HT1080 (cell line): ENCODE data around the gene ARMH2. TPM values are rescaled to one million over a fixed set of nuclear protein-coding genes. Genes with fewer than 3 reads are reported as not detected.
A peak's percentile ranks its signal among the peaks of the same experiment; 100 is the strongest.
"Not testable (repeated sequence)": the region's sequence is repeated elsewhere in the genome, so short reads cannot be mapped to it uniquely, and the experiment has no call there.

Source experiments
- DNase-seq: peaks from one replicate; pipeline ENCODE4 v3.0.0-alpha.2; 2015; ENCODE audit warnings: low read depth
- total RNA-seq: library from RNA; depleted of rRNA; stranded (reverse); fragments of >200 nt; shearing (Covaris generic); gene quantifications from 2 replicates; pipeline ENCODE4 v1.2.3, GENCODE V29; 2014; rRNA removed

The ARMH2 gene
- total RNA-seq, 1 experiment from 2014 or later: not detected

- not testable (repeated sequence) for DNase-seq
These were observed 32.7 kb downstream of the ARMH2 start for GRCh38 chr6:24765968-24766367.

GRCh38 chr6:24764833-24765828 lies 33.6 kb downstream of the ARMH2 start:
- not testable (repeated sequence) for DNase-seq

- no peak for DNase-seq
These were observed 35.1 kb downstream of the ARMH2 start for GRCh38 chr6:24763578-24763977.

- no peak for DNase-seq
These were observed 36.9 kb downstream of the ARMH2 start for GRCh38 chr6:24761851-24762250.

DNA sequence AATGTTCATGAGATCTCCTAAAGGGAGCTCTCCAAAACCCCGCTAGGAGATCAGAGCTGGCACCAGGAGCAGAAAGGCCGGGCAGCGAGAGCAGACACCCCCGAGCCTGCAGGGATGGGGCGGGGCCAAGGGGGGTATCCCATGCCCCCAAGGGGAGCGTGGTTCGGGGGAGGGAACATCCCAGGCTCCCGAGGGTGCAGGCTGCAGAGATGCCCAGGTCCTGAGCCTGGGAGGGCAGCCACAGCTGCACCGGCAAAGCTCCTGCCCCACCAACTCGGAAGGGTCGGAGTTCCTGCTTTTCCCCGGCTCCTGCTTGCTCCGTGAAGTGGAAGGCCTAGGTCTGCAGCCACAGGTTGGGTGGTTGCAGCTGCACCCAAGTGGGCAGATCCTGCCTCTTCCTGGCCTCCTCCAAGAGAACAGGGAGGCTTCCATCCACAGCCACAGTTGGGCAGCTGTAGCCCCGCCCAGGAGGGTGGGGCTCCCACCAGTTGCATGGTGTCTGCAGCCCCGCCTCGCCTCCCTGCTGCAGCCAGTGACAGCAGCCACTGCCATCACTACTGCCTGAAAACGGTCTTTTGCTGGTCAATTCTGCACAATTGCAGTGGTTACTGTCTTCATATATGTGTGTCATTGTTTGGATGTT lies 37.4 kb downstream of the ARMH2 start:
- DNase-seq: peak; percentile 29

- no peak for DNase-seq
These were observed 38.5 kb downstream of the ARMH2 start for GRCh38 chr6:24760210-24760609.

GRCh38 chr6:24759718-24760117 lies 39.0 kb downstream of the ARMH2 start:
- no peak for DNase-seq

DNA sequence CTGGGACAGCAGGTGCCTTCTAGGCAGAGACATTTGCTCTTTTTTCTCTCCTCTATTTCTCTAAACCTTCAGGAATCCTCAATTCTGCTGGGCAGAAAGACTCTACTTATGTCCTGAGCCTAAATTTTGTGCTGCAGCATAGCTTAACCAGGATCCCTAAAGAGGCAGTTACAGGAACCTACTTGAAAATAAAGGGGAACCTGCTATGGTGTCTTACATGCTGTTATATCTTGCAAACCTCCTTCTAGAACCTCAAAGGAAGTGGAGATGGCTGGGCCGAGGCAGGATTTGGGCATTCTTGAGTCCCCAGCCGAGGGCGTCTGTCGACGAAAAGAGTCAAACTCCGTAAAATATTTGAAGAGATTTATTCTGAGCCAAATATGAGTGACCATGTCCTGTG lies 41.1 kb downstream of the ARMH2 start:
- DNase-seq: no peak

- no peak for DNase-seq
These were observed 43.4 kb downstream of the ARMH2 start for GRCh38 chr6:24755279-24755678.

DNA sequence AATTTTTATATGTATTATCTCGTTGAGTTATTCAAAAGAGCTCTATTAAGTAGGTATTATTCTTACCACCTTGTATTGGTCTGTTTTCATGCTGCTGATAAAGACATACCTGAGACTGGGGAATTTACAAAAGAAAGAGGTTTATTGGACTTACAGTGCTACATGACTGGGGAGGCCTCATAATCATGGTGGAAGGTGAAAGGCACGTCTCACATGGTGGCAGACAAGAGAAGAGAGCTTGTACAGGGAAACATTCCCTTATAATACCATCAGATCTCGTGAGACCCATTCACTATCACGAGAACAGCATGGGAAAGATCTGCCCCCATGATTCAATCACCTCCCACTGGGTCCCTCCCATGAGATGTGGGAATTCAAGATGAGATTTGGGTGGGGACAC lies 44.3 kb downstream of the ARMH2 start:
- DNase-seq: not testable (repeated sequence)

- no peak for DNase-seq
These were observed 45.2 kb downstream of the ARMH2 start for GRCh38 chr6:24753545-24753944.

DNA sequence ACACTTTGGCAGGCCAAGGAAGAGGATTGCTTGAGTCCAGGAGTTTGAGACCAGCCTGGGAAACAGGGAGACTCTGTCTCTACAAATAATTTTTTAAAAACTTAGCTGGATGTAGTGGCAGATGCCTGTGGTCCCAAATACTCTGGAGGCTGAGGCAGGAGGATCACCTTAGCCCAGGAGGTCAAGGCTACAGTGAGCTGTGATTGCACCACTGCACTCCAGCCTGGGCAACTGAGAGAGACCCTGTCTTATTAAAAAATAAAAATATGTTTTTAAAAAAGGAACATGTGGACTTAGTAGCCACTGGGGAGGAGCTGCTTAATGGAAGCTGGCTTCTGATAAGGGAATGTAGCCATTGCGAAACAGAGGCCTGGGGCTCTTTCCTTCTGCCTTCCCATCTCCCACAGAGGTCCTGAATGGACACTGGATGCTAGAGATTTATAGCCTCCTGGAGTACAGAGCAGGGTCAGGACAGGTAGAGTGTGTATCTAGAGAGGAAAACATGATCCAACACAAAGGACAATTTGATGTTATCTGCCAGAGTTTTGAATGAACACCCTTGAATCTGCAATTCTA lies 45.7 kb downstream of the ARMH2 start:
- no peak for DNase-seq

- no peak for DNase-seq
These were observed 46.2 kb downstream of the ARMH2 start for GRCh38 chr6:24752503-24752902.

GRCh38 chr6:24750878-24751277 lies 47.8 kb downstream of the ARMH2 start:
- DNase-seq: not testable (repeated sequence)

DNA sequence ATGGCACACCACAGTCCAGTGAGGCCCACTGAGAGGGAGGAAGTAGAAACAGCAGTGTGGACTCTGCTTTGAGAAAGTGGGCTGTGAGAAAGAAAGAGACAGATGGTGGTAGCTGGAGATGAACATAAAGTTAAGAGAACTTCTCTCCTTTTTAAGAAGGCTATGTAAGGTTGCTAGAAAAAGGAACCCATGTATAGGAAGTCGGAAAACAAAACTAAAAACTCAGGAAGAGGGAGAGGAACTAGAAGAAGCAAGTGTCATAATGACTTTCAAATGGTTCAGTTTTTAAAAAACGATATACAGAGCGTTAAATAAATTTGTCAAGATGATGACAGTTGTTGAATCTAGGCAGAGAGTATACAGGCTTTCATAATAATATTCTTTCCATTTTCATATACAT lies 49.4 kb downstream of the ARMH2 start:
- no peak for DNase-seq

Other genes starting within 250 kb of the ARMH2 start
- gene KIAA0319, start 152.7 kb downstream of the ARMH2 start, total RNA-seq: 0.03 TPM in 1 of 2 replicates, not detected in the other
- 14.8 and 34.6 TPM in 2 replicates for gene TDP2, start 132.0 kb downstream of the ARMH2 start, total RNA-seq
- 3.9 and 6.2 TPM in 2 replicates for gene ACOT13, start 131.8 kb downstream of the ARMH2 start, total RNA-seq
- 57.0 and 64.9 TPM in 2 replicates for gene C6orf62, start 79.8 kb downstream of the ARMH2 start, total RNA-seq
- gene GMNN, start 24.0 kb downstream of the ARMH2 start, total RNA-seq: 78.2 and 78.9 TPM in 2 replicates
- gene RIPOR2, start 137.0 kb upstream of the ARMH2 start, total RNA-seq: not detected in 2 replicates